Stimulated activated CD8-positive, alpha-beta memory T cell treated with anti-CD3 and anti-CD28 coated beads, Interleukin-4, amount 100 ng/mL, for 4 hours (primary cell): ENCODE measurements around the gene NINL.
A peak's percentile ranks its signal among the peaks of the same experiment; 100 is the strongest.

Source experiments
- DNase-seq, 2 donors: peaks; one replicate each; pipeline ENCODE4 v3.0.0-alpha.2; 2020; ENCODE audit warnings: low read depth in 2 of 2, low spot score in 1 of 2

Gene NINL

GRCh38 chr20:25421102-25421501, 164.2 kb downstream of the NINL start:
- DNase-seq: no peak

- no peak for DNase-seq
These were observed 166.6 kb downstream of the NINL start for GRCh38 chr20:25418776-25419175.

GRCh38 chr20:25408890-25409289, 176.4 kb downstream of the NINL start:
- DNase-seq: no peak

- DNase-seq: no peak
These were observed 177.2 kb downstream of the NINL start for GRCh38 chr20:25408170-25408547.

- DNase-seq: peak; percentile 40
These were observed 177.8 kb downstream of the NINL start, which contains the start of gene GINS1 for GRCh38 chr20:25407311-25408169. Gene GINS1 (plus strand): TSS chr20:25407673. CDS start chr20:25407821, 148 bp downstream.
